HUES6 (cell line): Measurements from ENCODE around the gene FAF1.
A peak's percentile ranks its signal among the peaks of the same experiment; 100 is the strongest.

ENCODE experiments used
- H3K27ac ChIP-seq: 2 replicates; pipeline ENCODE4 v1.7.0; 2013; ENCODE audit warnings: low read depth, mild to moderate bottlenecking, low read length, inconsistent platforms
- H3K27me3 ChIP-seq: 2 replicates; pipeline ENCODE4 v1.6.1; 2013; ENCODE audit warnings: low read length; ENCODE audit not compliant: control insufficient read depth, insufficient read depth
- H3K36me3 ChIP-seq: 2 replicates; pipeline ENCODE4 v1.6.1; 2013; ENCODE audit warnings: low read length; ENCODE audit not compliant: control insufficient read depth, insufficient read depth
- H3K4me1 ChIP-seq: 2 replicates; pipeline ENCODE4 v1.6.1; 2013; ENCODE audit warnings: low read length; ENCODE audit not compliant: control insufficient read depth, insufficient read depth
- H3K4me3 ChIP-seq: 2 replicates; pipeline ENCODE4 v1.5.1; 2013; ENCODE audit warnings: low read depth, low read length
- H3K9ac ChIP-seq: one replicate; pipeline ENCODE4 v1.6.1; 2013; ENCODE audit warnings: mild to moderate bottlenecking, low read length
- H3K9me3 ChIP-seq: 2 replicates; pipeline ENCODE4 v1.6.1; 2013; ENCODE audit warnings: low read depth, low read length; ENCODE audit not compliant: control insufficient read depth, insufficient read depth

FAF1 gene

GRCh38 chr1:50978144-50978851 lies 18.2 kb upstream of the FAF1 start:
- Histone ChIP-seq H3K4me3 (peak overlapping the region; percentile 90), H3K4me1 (peaks cover 22% of the 10 kb centered on the region), H3K27me3 (peaks cover 99% of the 10 kb centered on the region), H3K36me3 (no peaks in the 10 kb centered on the region), H3K27ac (no peak overlapping the region), H3K9me3 (no peaks in the 10 kb centered on the region), H3K9ac (peak overlapping the region; percentile 62)

- Histone ChIP-seq H3K4me3 (peak overlapping the region; percentile 90), H3K4me1 (peaks cover 22% of the 10 kb centered on the region), H3K27ac (no peak overlapping the region), H3K9me3 (no peaks in the 10 kb centered on the region), H3K27me3 (peaks cover 99% of the 10 kb centered on the region), H3K9ac (peak overlapping the region; percentile 62), H3K36me3 (no peaks in the 10 kb centered on the region)
Measured at GRCh38 chr1:50977575-50978143, 17.6 kb upstream of the FAF1 start.

GRCh38 chr1:50976890-50977574 lies 17.0 kb upstream of the FAF1 start:
- no peaks in the 10 kb centered on the region for H3K9me3 ChIP-seq
- H3K36me3 ChIP-seq, result no peaks in the 10 kb centered on the region
- H3K27ac ChIP-seq, result no peak overlapping the region
- H3K27me3 ChIP-seq, result peaks cover 99% of the 10 kb centered on the region
- peaks cover 22% of the 10 kb centered on the region for H3K4me1 ChIP-seq
- no peak overlapping the region for H3K9ac ChIP-seq
- H3K4me3 ChIP-seq, result peak overlapping the region; percentile 90

- Histone ChIP-seq H3K27me3 (peaks cover 99% of the 10 kb centered on the region), H3K4me3 (peak overlapping the region; percentile 90), H3K4me1 (peaks cover 22% of the 10 kb centered on the region), H3K9ac (no peak overlapping the region), H3K27ac (no peak overlapping the region), H3K36me3 (no peaks in the 10 kb centered on the region), H3K9me3 (no peaks in the 10 kb centered on the region)
Measured at GRCh38 chr1:50976111-50976889, 16.2 kb upstream of the FAF1 start.

- no peaks in the 10 kb centered on the region for H3K36me3 ChIP-seq
- no peak overlapping the region for H3K9ac ChIP-seq
Measured at GRCh38 chr1:50975436-50975835, 15.4 kb upstream of the FAF1 start.

GRCh38 chr1:50974618-50974935 lies 14.5 kb upstream of the FAF1 start:
- H3K4me1 ChIP-seq, result peaks cover 27% of the 10 kb centered on the region
- H3K27me3 ChIP-seq, result peaks cover 99% of the 10 kb centered on the region
- H3K4me3 ChIP-seq, result no peak overlapping the region
- no peaks in the 10 kb centered on the region for H3K36me3 ChIP-seq
- no peaks in the 10 kb centered on the region for H3K9me3 ChIP-seq
- no peak overlapping the region for H3K27ac ChIP-seq
- H3K9ac ChIP-seq, result no peak overlapping the region

More at GRCh38 chr1:50975436-50975835, 15.4 kb upstream of the FAF1 start:
- Histone ChIP-seq H3K27me3 (peaks cover 99% of the 10 kb centered on the region), H3K4me3 (no peak overlapping the region), H3K27ac (no peak overlapping the region), H3K4me1 (peaks cover 24% of the 10 kb centered on the region), H3K9me3 (no peaks in the 10 kb centered on the region)

- H3K9me3 ChIP-seq, result no peaks in the 10 kb centered on the region
- H3K27me3 ChIP-seq, result peaks cover 99% of the 10 kb centered on the region
- H3K9ac ChIP-seq, result no peak overlapping the region
- H3K27ac ChIP-seq, result no peak overlapping the region
- H3K4me3 ChIP-seq, result no peak overlapping the region
- H3K4me1 ChIP-seq, result peaks cover 26% of the 10 kb centered on the region
- H3K36me3 ChIP-seq, result no peaks in the 10 kb centered on the region
Measured at GRCh38 chr1:50973875-50974617, 14.0 kb upstream of the FAF1 start.

GRCh38 chr1:50973255-50973654 lies 13.2 kb upstream of the FAF1 start:
- no peak overlapping the region for H3K4me3 ChIP-seq
- no peak overlapping the region for H3K9ac ChIP-seq
- no peaks in the 10 kb centered on the region for H3K9me3 ChIP-seq
- no peak overlapping the region for H3K27ac ChIP-seq
- H3K27me3 ChIP-seq, result peaks cover 98% of the 10 kb centered on the region
- H3K4me1 ChIP-seq, result peaks cover 18% of the 10 kb centered on the region; the same call in 1 of the 2 replicates
- H3K36me3 ChIP-seq, result no peaks in the 10 kb centered on the region

- H3K27me3 ChIP-seq, result peaks cover 98% of the 10 kb centered on the region
- H3K4me3 ChIP-seq, result no peak overlapping the region
- H3K9ac ChIP-seq, result no peak overlapping the region
Measured at GRCh38 chr1:50972766-50973165, 12.7 kb upstream of the FAF1 start.

GRCh38 chr1:50971748-50972305 lies 11.8 kb upstream of the FAF1 start:
- Histone ChIP-seq H3K4me3 (no peak overlapping the region), H3K9ac (no peak overlapping the region), H3K36me3 (no peaks in the 10 kb centered on the region), H3K9me3 (no peaks in the 10 kb centered on the region), H3K27ac (no peak overlapping the region), H3K27me3 (peaks cover 98% of the 10 kb centered on the region), H3K4me1 (peaks cover 22% of the 10 kb centered on the region; the same call in 1 of the 2 replicates)

More at GRCh38 chr1:50972766-50973165, 12.7 kb upstream of the FAF1 start:
- H3K9me3 ChIP-seq, result no peaks in the 10 kb centered on the region
- no peak overlapping the region for H3K27ac ChIP-seq
- H3K4me1 ChIP-seq, result peaks cover 19% of the 10 kb centered on the region; the same call in 1 of the 2 replicates
- H3K36me3 ChIP-seq, result no peaks in the 10 kb centered on the region
